Fibroblast of lung (primary cell): ENCODE data around the gene CNOT8. TPM values are rescaled to one million over a fixed set of nuclear protein-coding genes. Genes with fewer than 3 reads are reported as not detected.

ENCODE experiments used
- DNase-seq, 2 donors: peaks; one replicate each; pipeline versions ENCODE4 v3.0.0 to v3.0.0-alpha.2; 2010; ENCODE audit warnings: low read depth in 2 of 2
- H2AFZ ChIP-seq: 2 replicates; pipeline ENCODE4 v1.5.1; 2012; ENCODE audit warnings: low read length, control low read depth, inconsistent platforms
- H3K27ac ChIP-seq: 2 replicates; pipeline ENCODE4 v1.5.1; 2011; ENCODE audit warnings: low read length, control low read depth; ENCODE audit not compliant: insufficient read depth
- H3K27me3 ChIP-seq: 2 replicates; pipeline ENCODE4 v1.5.1; 2011; ENCODE audit warnings: mild to moderate bottlenecking, low read length; ENCODE audit not compliant: control insufficient read depth, insufficient read depth
- H3K36me3 ChIP-seq: 2 replicates; pipeline ENCODE4 v1.5.1; 2011; ENCODE audit warnings: low read length; ENCODE audit not compliant: control insufficient read depth, insufficient read depth
- H3K4me1 ChIP-seq: 2 replicates; pipeline ENCODE4 v1.5.1; 2011; ENCODE audit warnings: low read length; ENCODE audit not compliant: control insufficient read depth, insufficient read depth; ENCODE audit errors: extremely low read depth
- H3K4me2 ChIP-seq: 2 replicates; pipeline ENCODE4 v1.5.1; 2011; ENCODE audit warnings: low read length, control low read depth; ENCODE audit not compliant: insufficient read depth; ENCODE audit errors: extremely low read depth
- H3K4me3 ChIP-seq, 4 experiments: fragments of 200-600 bp in 1 of 4; sonication (generic) in 1 of 4; replicated peaks in 1 of 4; 2 replicates each; pipeline ENCODE4 v1.5.1; 2011 to 2016; ENCODE audit warnings: low read length in 4 of 4, low read depth in 3 of 4, mild to moderate bottlenecking in 3 of 4, control low read depth in 2 of 4, inconsistent platforms in 1 of 4, mixed read lengths in 1 of 4; ENCODE audit not compliant: insufficient read depth in 1 of 4; ENCODE audit errors: control extremely low read depth in 1 of 4
- H3K79me2 ChIP-seq: 2 replicates; pipeline ENCODE4 v1.5.1; 2012; ENCODE audit warnings: mild to moderate bottlenecking, low read length, inconsistent platforms; ENCODE audit not compliant: control insufficient read depth, insufficient read depth
- H3K9ac ChIP-seq: 2 replicates; pipeline ENCODE4 v1.5.1; 2011; ENCODE audit warnings: mild to moderate bottlenecking, low read length, control low read depth; ENCODE audit not compliant: insufficient read depth
- H3K9me3 ChIP-seq: 2 replicates; pipeline ENCODE4 v1.5.1; 2012; ENCODE audit warnings: low read depth, low read length; ENCODE audit not compliant: control insufficient read depth, insufficient read depth
- H4K20me1 ChIP-seq: 2 replicates; pipeline ENCODE4 v1.5.1; 2011; ENCODE audit warnings: low read length; ENCODE audit not compliant: control insufficient read depth, insufficient read depth; ENCODE audit errors: extremely low read depth
- CTCF ChIP-seq, 2 donors: IDR thresholded peaks in 1 of 2; conservative IDR thresholded peaks in 1 of 2; 1 replicate in 1 of 2; 2 replicates in 1 of 2; pipeline ENCODE4 v1.5.1; 2011 to 2012; ENCODE audit warnings: low read length in 2 of 2, control low read depth in 1 of 2, inconsistent platforms in 1 of 2, low read depth in 1 of 2, mild to moderate bottlenecking in 1 of 2
- EZH2 ChIP-seq: IDR thresholded peaks from 2 replicates; pipeline ENCODE4 v1.5.1; 2012; ENCODE audit warnings: low read length, control low read depth, mild to moderate bottlenecking; ENCODE audit errors: missing control alignments
- polyA plus RNA-seq, 2 donors: library from polyadenylated mRNA; depleted of rRNA in 1 of 2; stranded (reverse) in 1 of 2; unstranded in 1 of 2; fragments of >200 nt; gene quantifications; 2 replicates each; pipeline ENCODE4 v1.2.1, GENCODE V29; 2011 to 2012; ENCODE audit warnings: missing spikeins in 1 of 2
- total RNA-seq: library from RNA; depleted of rRNA; stranded (reverse); fragments of >200 nt; gene quantifications from 2 replicates; pipeline ENCODE4 v1.2.1, GENCODE V29; 2014

The CNOT8 gene
- total and polyA plus RNA-seq, 2 donors (not counting 1 experiment from before 2014, with no cell fraction given): 50.7 to 66.7 TPM

- H3K27ac ChIP-seq: no peak overlapping the region
- TF ChIP-seq CTCF (conservative IDR thresholded peaks at IDR 0.05 in 1 of 2, IDR thresholded peaks at IDR 0.05 in 1 of 2; ENCODE audit: low read depth in 1 of 2, low read length in 2 of 2) (no peak), EZH2 (no peak)
Measured at GRCh38 chr5:154836225-154836624, 22.2 kb upstream of the CNOT8 start.

DNA sequence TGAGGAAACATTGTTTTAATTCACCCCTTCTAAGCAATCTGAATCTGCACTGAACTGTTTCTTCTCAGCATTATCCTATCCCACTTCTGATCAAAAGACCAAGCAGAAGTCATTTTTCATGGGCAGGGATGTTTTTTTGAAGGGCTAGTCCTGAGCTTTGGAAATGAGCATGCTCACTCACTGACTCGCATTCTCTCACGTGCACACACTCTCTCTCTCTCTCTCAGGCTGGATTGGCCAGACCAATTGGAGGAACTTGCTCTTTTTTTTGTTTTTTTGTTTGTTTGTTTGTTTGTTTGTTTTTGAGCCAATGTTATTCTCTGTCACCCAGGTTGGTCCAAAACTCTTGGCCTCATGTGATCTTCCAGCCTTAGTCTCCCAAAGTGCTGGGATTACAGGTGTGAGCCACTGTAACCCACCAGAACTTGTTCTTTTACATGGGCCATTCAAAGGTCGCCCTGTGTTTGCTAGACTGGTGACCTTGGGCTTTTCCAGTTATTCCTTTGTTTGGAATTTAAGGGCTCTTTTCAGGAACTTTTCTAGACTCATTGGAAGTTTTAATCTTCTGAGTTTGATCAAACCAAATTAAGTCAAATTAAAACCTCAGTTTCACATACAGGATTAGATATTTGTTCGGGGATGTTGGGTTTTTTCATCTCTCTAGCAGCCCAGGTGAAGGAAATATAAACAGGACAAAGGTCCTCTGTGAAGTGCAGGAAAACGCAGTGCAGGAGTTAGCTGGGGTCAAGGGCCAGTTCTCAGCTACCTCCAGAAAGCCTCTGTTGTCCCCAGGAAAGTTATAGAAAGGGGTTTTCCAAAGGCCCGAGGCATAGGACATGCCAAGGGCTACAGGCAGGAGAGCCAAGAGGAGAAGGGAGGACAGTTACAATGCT is 21.2 kb upstream of the CNOT8 start:
- Histone ChIP-seq H3K4me1 (peaks cover 5% of the 10 kb centered on the region), H3K79me2 (no peaks in the 10 kb centered on the region), H3K4me2 (no peak overlapping the region), H3K4me3 (no peak overlapping the region), H4K20me1 (no peaks in the 10 kb centered on the region), H3K9me3 (no peaks in the 10 kb centered on the region), H3K27me3 (no peaks in the 10 kb centered on the region), H3K36me3 (no peaks in the 10 kb centered on the region), H3K9ac (no peak overlapping the region), H2AFZ (no peak overlapping the region), H3K27ac (no peak overlapping the region)
- no peak for DNase-seq
- TF ChIP-seq EZH2: no peak
- no peak for TF ChIP-seq CTCF (conservative IDR thresholded peaks at IDR 0.05 in 1 of 2, IDR thresholded peaks at IDR 0.05 in 1 of 2; ENCODE audit: low read depth in 1 of 2, low read length in 2 of 2)

More at GRCh38 chr5:154836225-154836624, 22.2 kb upstream of the CNOT8 start:
- Histone ChIP-seq H3K4me3 (no peak overlapping the region), H3K27me3 (no peaks in the 10 kb centered on the region), H3K4me1 (peaks cover 5% of the 10 kb centered on the region), H2AFZ (no peak overlapping the region), H3K36me3 (no peaks in the 10 kb centered on the region), H3K9me3 (no peaks in the 10 kb centered on the region), H3K9ac (no peak overlapping the region), H3K79me2 (no peaks in the 10 kb centered on the region), H3K4me2 (no peak overlapping the region), H4K20me1 (no peaks in the 10 kb centered on the region)
- DNase-seq: no peak

- H3K27me3 ChIP-seq: no peaks in the 10 kb centered on the region
- H3K27ac ChIP-seq: no peak overlapping the region
- no peaks in the 10 kb centered on the region for H3K79me2 ChIP-seq
- H3K4me1 ChIP-seq: no peaks in the 10 kb centered on the region
- no peak overlapping the region for H3K4me3 ChIP-seq
- H3K4me2 ChIP-seq: no peak overlapping the region
- H3K9me3 ChIP-seq: no peaks in the 10 kb centered on the region
- no peak for DNase-seq
- no peak for TF ChIP-seq CTCF (conservative IDR thresholded peaks at IDR 0.05 in 1 of 2, IDR thresholded peaks at IDR 0.05 in 1 of 2; ENCODE audit: low read depth in 1 of 2, low read length in 2 of 2)
- TF ChIP-seq EZH2: no peak
- no peak overlapping the region for H2AFZ ChIP-seq
- no peak overlapping the region for H3K9ac ChIP-seq
- H4K20me1 ChIP-seq: no peaks in the 10 kb centered on the region
- H3K36me3 ChIP-seq: no peaks in the 10 kb centered on the region
Measured at GRCh38 chr5:154840435-154841272, 17.8 kb upstream of the CNOT8 start.
